ENCODE measurements around the gene WWP2.

The WWP2 gene

GRCh38 chr16:69762814-69763598 is 874 bp downstream of the WWP2 start:
- TF ChIP-seq REST (IDR thresholded peaks at IDR 0.05; ENCODE audit: insufficient read depth in 1 of 2, low read depth in 2 of 2, low read length in 2 of 2) (no peak), TAF1 (IDR thresholded peaks at IDR 0.05; ENCODE audit: borderline replicate concordance, insufficient read depth, low read length) (no peak), FOXP2 (optimal IDR thresholded peaks at IDR 0.05; ENCODE audit: borderline replicate concordance, extremely low read depth, extremely low read length, insufficient read depth) (no peak)

- TF ChIP-seq POLR2AphosphoS5 (IDR thresholded peaks at IDR 0.05; ENCODE audit: low read depth, low read length): no peak
- TF ChIP-seq FOXP2 (optimal IDR thresholded peaks at IDR 0.05; ENCODE audit: borderline replicate concordance, extremely low read depth, extremely low read length, insufficient read depth): no peak
- TF ChIP-seq REST (IDR thresholded peaks at IDR 0.05; ENCODE audit: insufficient read depth in 1 of 2, low read depth in 2 of 2, low read length in 2 of 2): no peak
- TF ChIP-seq TAF1 (IDR thresholded peaks at IDR 0.05; ENCODE audit: borderline replicate concordance, insufficient read depth, low read length): no peak
- no peak for TF ChIP-seq SIN3A (IDR thresholded peaks at IDR 0.05; ENCODE audit: borderline replicate concordance, insufficient read depth, low read length)
Measured at GRCh38 chr16:69763599-69763942, 1.4 kb downstream of the WWP2 start.

GRCh38 chr16:69767459-69768229 is 5.5 kb downstream of the WWP2 start:
- TF ChIP-seq FOXP2 (optimal IDR thresholded peaks at IDR 0.05; ENCODE audit: borderline replicate concordance, extremely low read depth, extremely low read length, insufficient read depth) (no peak), TAF1 (IDR thresholded peaks at IDR 0.05; ENCODE audit: borderline replicate concordance, insufficient read depth, low read length) (no peak), REST (IDR thresholded peaks at IDR 0.05; ENCODE audit: insufficient read depth in 1 of 2, low read depth in 2 of 2, low read length in 2 of 2) (no peak), POLR2AphosphoS5 (IDR thresholded peaks at IDR 0.05; ENCODE audit: low read depth, low read length) (no peak), SIN3A (IDR thresholded peaks at IDR 0.05; ENCODE audit: borderline replicate concordance, insufficient read depth, low read length) (no peak)

GRCh38 chr16:69768666-69769065 is 6.5 kb downstream of the WWP2 start:
- TF ChIP-seq FOXP2 (optimal IDR thresholded peaks at IDR 0.05; ENCODE audit: borderline replicate concordance, extremely low read depth, extremely low read length, insufficient read depth) (no peak), POLR2AphosphoS5 (IDR thresholded peaks at IDR 0.05; ENCODE audit: low read depth, low read length) (no peak), REST (IDR thresholded peaks at IDR 0.05; ENCODE audit: insufficient read depth in 1 of 2, low read depth in 2 of 2, low read length in 2 of 2) (no peak), TAF1 (IDR thresholded peaks at IDR 0.05; ENCODE audit: borderline replicate concordance, insufficient read depth, low read length) (no peak), SIN3A (IDR thresholded peaks at IDR 0.05; ENCODE audit: borderline replicate concordance, insufficient read depth, low read length) (no peak)

Data from PFSK-1 (cell line).